ENCODE data around the gene ZG16B.

ZG16B gene

DNA sequence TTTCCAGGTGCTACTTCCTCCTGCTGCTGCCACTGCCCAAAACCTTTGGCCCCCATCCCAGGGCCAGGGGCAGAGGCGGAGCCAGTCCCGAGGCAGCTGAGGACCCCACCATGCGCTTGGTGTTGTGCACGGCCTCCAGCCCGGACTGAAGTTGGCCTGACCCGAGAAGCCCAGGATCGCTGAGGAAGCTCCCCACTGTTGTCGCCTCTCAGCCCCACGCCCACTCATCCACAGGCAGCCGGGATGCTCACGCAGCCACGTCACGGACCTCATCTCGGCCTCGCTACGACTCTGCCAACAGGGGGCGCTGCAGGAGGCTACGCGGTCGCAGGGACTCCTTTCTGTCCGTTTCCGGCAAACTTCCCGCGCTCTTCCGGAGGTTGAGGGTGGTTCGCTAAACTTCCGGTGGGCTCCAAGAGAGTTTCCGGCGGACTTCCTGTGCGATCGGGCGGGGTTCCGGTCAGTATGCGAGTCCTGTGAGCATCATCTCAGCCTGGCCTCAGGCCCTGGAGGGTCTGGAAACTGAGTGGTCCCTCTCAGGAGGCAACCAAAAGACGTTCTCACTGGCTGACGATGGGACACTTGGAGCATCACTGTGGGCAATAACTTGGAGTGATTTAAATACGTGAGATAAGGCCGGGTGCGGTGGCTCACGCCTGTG is 12.4 kb downstream of the ZG16B start:
- POLR2A ChIA-PET: interaction anchor here (0.6 to 2.0 kb wide), 2 partner anchors 26 to 64 kb away, joined by 3 to 8 read pairs; no protein-coding TSS in a partner anchor
- CTCF ChIA-PET: interaction anchor here (0.6 kb wide), 2 partner anchors 47 to 74 kb away, joined by 3 to 4 read pairs; no protein-coding TSS in a partner anchor
- DNase-seq (ENCODE audit: extremely low spot score): peak; percentile 96
- TF ChIP-seq ARNT (IDR thresholded peaks at IDR 0.05) (peak; percentile 67), L3MBTL2 (conservative IDR thresholded peaks at IDR 0.05) (peak; percentile 94), SP1 (IDR thresholded peaks at IDR 0.05) (no peak), CTBP1 (IDR thresholded peaks at IDR 0.05; ENCODE audit: borderline replicate concordance) (peak; percentile 84; the same call in 1 of the 2 replicates), LEF1 (IDR thresholded peaks at IDR 0.05; ENCODE audit: borderline replicate concordance) (no peak), FOXM1 (IDR thresholded peaks at IDR 0.05; ENCODE audit: borderline replicate concordance) (peak; percentile 63; the same call in 1 of the 2 replicates), FOXK2 (IDR thresholded peaks at IDR 0.05) (no peak), ELF4 (IDR thresholded peaks at IDR 0.05) (peak; percentile 80), TARDBP (IDR thresholded peaks at IDR 0.05) (peak; percentile 88)
- TF ChIP-seq, protein P1, sequence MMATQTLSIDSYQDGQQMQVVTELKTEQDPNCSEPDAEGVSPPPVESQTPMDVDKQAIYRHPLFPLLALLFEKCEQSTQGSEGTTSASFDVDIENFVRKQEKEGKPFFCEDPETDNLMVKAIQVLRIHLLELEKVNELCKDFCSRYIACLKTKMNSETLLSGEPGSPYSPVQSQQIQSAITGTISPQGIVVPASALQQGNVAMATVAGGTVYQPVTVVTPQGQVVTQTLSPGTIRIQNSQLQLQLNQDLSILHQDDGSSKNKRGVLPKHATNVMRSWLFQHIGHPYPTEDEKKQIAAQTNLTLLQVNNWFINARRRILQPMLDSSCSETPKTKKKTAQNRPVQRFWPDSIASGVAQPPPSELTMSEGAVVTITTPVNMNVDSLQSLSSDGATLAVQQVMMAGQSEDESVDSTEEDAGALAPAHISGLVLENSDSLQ (IDR thresholded peaks at IDR 0.05): peak; percentile 78

DNA sequence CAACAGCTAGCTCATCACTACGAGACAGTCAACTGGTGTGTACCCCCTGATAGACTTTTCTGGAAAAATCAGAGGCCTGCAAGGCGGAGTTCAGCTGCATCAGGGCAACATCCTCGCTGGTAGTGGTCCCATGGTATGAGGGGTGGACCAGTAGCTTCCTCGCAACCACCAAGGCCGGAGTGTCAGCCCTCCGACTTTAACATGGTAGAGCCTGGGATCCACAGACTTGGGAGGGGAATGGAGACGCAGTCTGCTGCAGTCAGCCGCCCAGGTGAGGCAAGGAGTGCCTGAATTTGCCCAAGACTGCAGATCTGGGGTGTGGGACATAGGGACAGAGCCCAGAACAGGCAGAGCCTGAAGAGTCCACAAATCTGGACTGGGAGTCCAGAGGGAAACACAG is 13.4 kb downstream of the ZG16B start:
- no peak for DNase-seq (ENCODE audit: extremely low spot score)
- CTCF ChIA-PET: interaction anchor here (1.2 kb wide), 1 partner anchor 21 kb away, joined by 4 read pairs; no protein-coding TSS in a partner anchor
- TF ChIP-seq SUZ12 (IDR thresholded peaks at IDR 0.05): no peak
- TF ChIP-seq NFRKB (IDR thresholded peaks at IDR 0.05): no peak
- no peak for TF ChIP-seq L3MBTL2 (conservative IDR thresholded peaks at IDR 0.05)
- no peak for TF ChIP-seq BHLHE40 (IDR thresholded peaks at IDR 0.05; ENCODE audit: borderline replicate concordance)
- TF ChIP-seq ARNT (IDR thresholded peaks at IDR 0.05): no peak
- no peak for TF ChIP-seq TARDBP (IDR thresholded peaks at IDR 0.05)
- TF ChIP-seq FOXA1 (IDR thresholded peaks at IDR 0.05): no peak
- no peak for TF ChIP-seq LEF1 (IDR thresholded peaks at IDR 0.05; ENCODE audit: borderline replicate concordance)
- no peak for TF ChIP-seq HDGF (IDR thresholded peaks at IDR 0.05; ENCODE audit: borderline replicate concordance)
- POLR2A ChIA-PET: interaction anchor here (1.1 to 2.0 kb wide), 2 partner anchors 25 to 68 kb away, joined by 3 to 8 read pairs; partner anchors contain the start of gene FLYWCH1

DNA sequence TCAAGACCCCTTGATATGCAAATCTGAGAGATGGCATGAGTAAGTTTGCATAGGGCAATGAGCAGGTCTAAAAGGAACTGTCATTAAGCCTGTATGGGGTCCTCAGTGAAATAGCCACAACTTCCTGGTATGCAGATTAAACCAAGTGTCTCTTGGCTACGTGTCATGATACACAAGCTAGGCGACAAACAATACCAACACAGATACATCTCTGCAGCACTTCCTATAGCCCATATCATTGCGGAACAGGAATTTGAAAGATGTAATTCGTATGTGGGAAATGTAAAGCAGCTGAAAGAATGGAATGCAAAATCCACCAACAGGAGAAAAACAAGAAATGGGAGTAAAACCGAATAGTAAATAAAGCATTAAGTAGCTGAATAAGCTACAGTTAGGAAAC is 15.0 kb downstream of the ZG16B start:
- ChIA-PET POLR2A (interaction anchor here (0.8 to 2.6 kb wide), 2 partner anchors 23 to 66 kb away, joined by 3 to 14 read pairs; no protein-coding TSS in a partner anchor), CTCF (interaction anchor here (0.6 kb wide), 1 partner anchor 131 kb away, joined by 3 read pairs; no protein-coding TSS in a partner anchor)
- TF ChIP-seq ZNF384 (IDR thresholded peaks at IDR 0.05) (no peak), L3MBTL2 (conservative IDR thresholded peaks at IDR 0.05) (no peak), LEF1 (IDR thresholded peaks at IDR 0.05; ENCODE audit: borderline replicate concordance) (no peak), TARDBP (IDR thresholded peaks at IDR 0.05) (no peak), NFRKB (IDR thresholded peaks at IDR 0.05) (no peak), SUZ12 (IDR thresholded peaks at IDR 0.05) (no peak), ARNT (IDR thresholded peaks at IDR 0.05) (no peak), FOXK2 (IDR thresholded peaks at IDR 0.05) (no peak), CTBP1 (IDR thresholded peaks at IDR 0.05; ENCODE audit: borderline replicate concordance) (no peak), HDGF (IDR thresholded peaks at IDR 0.05; ENCODE audit: borderline replicate concordance) (no peak), BHLHE40 (IDR thresholded peaks at IDR 0.05; ENCODE audit: borderline replicate concordance) (no peak), SP1 (IDR thresholded peaks at IDR 0.05) (no peak)
- TF ChIP-seq, protein P1 (IDR thresholded peaks at IDR 0.05): no peak
- no peak for DNase-seq (ENCODE audit: extremely low spot score)

DNA sequence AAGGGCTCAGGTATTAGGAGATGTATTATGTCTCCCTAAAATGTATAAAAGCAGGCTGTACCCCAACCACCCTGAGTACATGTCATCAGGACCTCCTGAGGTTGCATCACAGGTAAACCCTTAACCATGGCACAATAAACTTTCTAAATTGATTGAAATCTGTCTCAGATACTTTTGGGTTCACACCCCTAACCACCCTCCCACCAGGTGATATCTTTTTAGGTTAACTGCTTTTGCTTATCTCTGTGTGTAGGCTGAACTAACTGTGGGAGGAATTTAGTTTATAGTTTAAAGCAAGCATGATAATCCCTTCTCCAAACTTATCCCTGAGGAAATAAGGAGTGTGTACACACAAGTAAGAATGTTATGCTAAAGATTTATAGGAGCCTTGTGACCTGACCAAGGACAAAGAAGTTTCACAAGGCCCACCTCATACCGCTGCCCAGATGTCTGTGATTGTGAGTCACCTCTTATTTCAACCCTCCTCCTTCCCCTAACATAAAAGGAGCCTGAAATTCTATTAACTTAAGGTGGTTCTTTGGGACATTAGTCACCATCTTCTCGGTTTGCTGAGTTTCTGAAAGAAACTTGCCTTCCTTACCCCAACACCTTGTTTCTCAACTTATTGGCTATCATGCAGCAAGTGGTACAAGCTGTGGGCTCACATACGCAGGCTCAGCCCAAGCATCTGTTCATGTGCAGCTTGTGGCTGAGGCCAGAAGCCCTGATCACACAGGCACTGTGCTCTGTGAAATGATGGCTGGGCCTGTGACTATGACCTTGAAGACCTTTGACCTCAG is 16.6 kb downstream of the ZG16B start:
- ChIA-PET POLR2A (interaction anchor here (2.6 kb wide), 1 partner anchor 22 kb away, joined by 14 read pairs; no protein-coding TSS in a partner anchor), CTCF (no interaction called here)
- TF ChIP-seq FOXA1 (IDR thresholded peaks at IDR 0.05) (no peak), TARDBP (IDR thresholded peaks at IDR 0.05) (no peak), BHLHE40 (IDR thresholded peaks at IDR 0.05; ENCODE audit: borderline replicate concordance) (no peak), ZNF384 (IDR thresholded peaks at IDR 0.05) (no peak), FOXM1 (IDR thresholded peaks at IDR 0.05; ENCODE audit: borderline replicate concordance) (no peak), SP1 (IDR thresholded peaks at IDR 0.05) (no peak), SUZ12 (IDR thresholded peaks at IDR 0.05) (no peak), ELF4 (IDR thresholded peaks at IDR 0.05) (no peak), HDGF (IDR thresholded peaks at IDR 0.05; ENCODE audit: borderline replicate concordance) (no peak), L3MBTL2 (conservative IDR thresholded peaks at IDR 0.05) (no peak)
- TF ChIP-seq, protein P1 (IDR thresholded peaks at IDR 0.05): no peak
- DNase-seq (ENCODE audit: extremely low spot score): no peak

DNA sequence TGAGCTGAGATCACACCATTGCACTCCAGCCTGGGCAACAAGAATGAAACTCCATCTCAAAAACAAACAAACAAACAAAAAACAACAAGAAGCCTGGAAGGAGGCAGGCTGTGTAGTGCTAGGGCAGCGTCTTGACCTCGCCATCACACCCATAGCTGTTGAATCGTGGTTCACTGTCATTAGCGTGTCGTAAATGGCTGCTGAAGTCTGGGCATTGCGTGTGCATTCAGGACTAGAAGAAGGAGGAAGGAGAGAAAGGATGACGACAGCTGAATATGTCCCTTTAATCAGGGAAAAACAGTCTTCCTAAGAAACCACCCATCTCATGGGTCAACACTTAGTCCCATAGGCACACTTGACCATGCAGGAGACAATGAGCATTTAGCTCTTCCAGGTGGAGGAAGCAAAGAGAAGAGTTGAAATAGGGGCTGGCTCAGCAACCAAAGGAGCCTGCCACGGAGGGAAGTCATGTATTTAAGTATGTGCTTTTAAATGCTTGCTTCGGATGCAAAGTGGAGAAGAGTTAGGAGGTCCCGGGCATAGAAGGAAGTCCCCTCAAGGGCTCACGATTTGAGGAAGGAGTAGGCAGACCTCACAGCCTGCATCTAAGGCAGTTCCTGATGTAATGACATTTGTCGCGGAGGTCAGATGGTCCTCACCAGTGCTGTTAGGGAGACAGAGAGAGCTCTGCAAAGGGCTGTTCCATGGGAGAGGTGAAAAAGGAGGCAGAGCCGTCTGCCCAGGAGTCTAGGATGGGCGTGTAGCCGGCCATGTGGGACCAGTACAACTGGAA is 19.0 kb downstream of the ZG16B start:
- no peak for TF ChIP-seq LEF1 (IDR thresholded peaks at IDR 0.05; ENCODE audit: borderline replicate concordance)
- no peak for TF ChIP-seq ELF4 (IDR thresholded peaks at IDR 0.05)
- no peak for TF ChIP-seq NFRKB (IDR thresholded peaks at IDR 0.05)
- TF ChIP-seq HDGF (IDR thresholded peaks at IDR 0.05; ENCODE audit: borderline replicate concordance): no peak
- TF ChIP-seq ARNT (IDR thresholded peaks at IDR 0.05): no peak
- no peak for TF ChIP-seq CTBP1 (IDR thresholded peaks at IDR 0.05; ENCODE audit: borderline replicate concordance)
- TF ChIP-seq SUZ12 (IDR thresholded peaks at IDR 0.05): no peak
- CTCF ChIA-PET: interaction anchor here (1.3 kb wide), 1 partner anchor 10 kb away, joined by 6 read pairs; no protein-coding TSS in a partner anchor
- DNase-seq (ENCODE audit: extremely low spot score): no peak
- POLR2A ChIA-PET: no interaction called here

Measured in HEK293T (cell line).